GM19099 (cell line): ENCODE measurements around the gene FBXO46.

Experiments
- POLR2A ChIP-seq: IDR thresholded peaks from 3 replicates; pipeline ENCODE4 v1.6.1; 2011; ENCODE audit warnings: low read depth; ENCODE audit not compliant: insufficient read length; ENCODE audit errors: extremely low read depth

Gene FBXO46

DNA sequence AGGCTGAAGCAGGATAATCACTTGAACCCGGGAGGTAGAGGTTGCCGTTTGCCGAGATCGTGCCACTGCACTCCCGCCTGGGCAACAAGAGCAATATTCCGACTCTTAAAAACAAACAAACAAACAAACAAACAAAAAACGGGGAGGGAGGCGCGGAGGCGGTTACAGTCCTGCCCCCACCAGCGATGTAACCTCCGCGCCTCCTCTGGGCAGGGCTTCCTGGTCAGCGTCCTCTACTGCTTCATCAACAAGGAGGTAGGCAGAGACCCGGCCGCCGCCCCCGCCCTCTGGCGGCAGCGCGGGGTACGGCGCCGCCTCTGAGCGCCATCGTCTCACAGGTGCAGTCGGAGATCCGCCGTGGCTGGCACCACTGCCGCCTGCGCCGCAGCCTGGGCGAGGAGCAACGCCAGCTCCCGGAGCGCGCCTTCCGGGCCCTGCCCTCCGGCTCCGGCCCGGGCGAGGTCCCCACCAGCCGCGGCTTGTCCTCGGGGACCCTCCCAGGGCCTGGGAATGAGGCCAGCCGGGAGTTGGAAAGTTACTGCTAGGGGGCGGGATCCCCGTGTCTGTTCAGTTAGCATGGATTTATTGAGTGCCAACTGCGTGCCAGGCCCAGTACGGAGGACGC, 49.2 kb downstream of the FBXO46 start:
- TF ChIP-seq POLR2A, result no peak

DNA sequence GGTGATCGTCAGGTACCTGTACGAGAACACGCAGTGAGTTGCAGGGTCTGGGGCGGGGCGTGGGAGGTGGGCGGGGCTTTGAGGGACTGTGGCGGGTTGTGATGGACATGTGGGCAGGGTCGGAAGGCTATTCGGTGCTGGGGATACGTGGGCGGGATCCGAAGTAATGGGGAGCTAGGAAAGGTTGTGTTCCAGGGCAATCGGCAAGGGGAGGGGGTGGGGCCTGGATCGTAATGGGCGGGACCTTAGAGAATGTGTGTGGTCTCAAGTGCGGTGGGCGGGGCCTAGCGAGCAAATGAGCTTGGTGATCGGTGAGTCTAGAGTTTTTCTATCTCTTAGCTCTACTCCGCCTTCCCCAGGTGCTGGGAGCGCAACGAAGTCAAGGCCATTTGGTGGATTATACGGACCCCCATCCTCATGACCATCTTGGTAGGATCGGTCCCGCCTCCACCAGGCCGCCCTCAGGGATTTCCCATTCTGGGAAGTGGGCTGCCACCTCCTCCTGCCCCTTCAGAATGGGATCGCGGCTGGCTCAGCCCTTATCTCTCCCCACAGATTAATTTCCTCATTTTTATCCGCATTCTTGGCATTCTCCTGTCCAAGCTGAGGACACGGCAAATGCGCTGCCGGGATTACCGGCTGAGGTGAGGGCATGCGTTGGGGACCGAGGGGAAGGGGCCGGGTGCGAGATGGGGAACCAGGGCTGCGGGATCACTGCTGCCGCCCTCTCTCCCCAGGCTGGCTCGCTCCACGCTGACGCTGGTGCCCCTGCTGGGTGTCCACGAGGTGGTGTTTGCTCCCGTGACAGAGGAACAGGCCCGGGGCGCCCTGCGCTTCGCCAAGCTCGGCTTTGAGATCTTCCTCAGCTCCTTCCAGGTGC, 53.1 kb downstream of the FBXO46 start:
- no peak for TF ChIP-seq POLR2A

DNA sequence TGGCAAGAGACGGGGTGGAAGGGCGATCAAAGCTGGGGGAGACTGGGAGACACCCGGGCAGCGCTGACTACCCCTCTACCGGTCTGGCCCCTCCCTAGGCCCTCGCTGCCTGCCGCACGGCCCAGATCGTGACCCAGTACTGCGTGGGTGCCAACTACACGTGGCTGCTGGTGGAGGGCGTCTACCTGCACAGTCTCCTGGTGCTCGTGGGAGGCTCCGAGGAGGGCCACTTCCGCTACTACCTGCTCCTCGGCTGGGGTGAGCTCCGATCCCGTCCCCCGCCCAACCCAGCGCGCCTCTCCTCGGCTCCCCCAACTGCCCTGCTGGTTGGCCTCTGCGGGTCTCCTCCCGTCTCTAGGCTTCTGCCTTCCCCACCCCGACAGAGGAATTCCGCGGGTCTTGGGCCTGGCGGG, 53.8 kb downstream of the FBXO46 start:
- no peak for TF ChIP-seq POLR2A

DNA sequence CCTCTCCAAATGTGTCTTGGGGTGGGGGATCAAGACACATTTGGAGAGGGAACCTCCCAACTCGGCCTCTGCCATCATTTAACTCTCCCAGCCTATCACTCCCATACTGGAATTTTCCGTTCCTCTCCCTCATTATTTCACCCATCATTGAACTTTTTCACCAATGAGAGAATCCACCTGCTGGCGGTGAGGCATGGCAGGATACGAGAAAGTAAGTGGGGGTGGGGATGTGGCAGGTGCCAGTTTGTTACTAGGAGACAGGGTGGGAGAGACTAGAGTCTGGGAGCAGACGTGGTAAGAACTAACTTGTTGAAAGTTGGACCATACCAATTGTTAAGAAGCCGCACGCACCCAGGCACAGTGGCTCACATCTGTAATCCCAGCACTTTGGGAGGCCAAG, 55.8 kb downstream of the FBXO46 start:
- TF ChIP-seq POLR2A, result no peak

DNA sequence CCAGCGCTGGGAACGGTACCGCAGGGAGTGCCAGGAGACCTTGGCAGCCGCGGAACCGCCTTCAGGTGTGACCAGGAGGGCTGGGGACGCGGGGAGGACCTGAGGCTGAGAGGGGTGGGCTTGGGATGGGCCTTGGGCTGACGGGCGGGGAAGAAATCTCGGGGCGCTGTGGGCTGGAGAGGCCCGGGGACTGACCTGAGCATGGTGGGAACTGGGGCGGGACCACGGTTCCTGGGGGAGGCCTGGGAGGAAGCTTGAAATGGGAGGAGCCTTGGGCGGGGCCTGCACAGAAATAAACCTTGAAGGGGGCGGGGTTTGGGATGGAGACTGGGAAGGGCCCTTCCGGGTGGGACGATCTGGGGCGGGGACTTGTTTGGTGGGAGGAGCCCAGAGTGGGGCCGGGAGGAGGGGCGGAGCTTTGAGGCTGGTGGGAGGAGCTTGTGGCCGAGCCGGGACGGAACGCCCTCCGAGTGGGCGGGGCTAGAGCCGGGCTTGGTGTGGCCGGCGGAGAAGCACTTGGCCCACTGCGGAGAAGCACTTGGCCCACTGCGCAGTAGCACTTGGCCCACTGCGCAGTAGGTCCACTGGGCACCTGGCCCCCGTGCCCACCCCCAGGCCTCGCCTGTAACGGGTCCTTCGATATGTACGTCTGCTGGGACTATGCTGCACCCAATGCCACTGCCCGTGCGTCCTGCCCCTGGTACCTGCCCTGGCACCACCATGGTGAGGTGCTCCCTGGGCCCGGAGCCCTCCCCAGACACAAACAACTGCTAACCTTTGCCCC, 59.8 kb downstream of the FBXO46 start:
- TF ChIP-seq POLR2A, result peak; percentile 30

DNA sequence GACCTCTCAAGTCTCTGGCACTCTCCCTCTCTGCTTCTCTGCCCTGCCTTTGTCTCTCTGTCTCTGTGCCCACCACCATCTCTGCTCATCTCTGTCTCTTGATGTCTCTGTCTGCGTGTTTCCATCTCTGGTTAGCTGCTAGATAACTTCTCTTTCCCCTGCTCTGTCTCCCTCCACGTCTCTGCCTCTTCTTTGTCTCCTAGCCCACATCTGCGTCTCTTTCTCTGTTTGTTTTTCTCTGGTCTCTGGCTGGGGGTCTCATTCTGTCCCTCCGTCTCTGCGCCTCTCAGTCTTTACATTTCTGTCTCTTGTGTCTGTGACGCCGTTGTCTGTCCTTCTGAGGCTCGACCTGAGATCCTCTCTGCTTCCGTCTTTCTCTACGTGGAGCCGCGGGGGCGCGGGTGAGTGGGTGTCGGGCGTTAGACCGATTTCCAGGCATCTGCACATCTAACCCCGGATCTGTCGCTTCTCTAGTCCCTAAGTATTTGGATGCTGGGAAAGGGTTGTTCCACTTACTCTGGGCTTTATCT, 62.3 kb downstream of the FBXO46 start:
- TF ChIP-seq POLR2A, result no peak

DNA sequence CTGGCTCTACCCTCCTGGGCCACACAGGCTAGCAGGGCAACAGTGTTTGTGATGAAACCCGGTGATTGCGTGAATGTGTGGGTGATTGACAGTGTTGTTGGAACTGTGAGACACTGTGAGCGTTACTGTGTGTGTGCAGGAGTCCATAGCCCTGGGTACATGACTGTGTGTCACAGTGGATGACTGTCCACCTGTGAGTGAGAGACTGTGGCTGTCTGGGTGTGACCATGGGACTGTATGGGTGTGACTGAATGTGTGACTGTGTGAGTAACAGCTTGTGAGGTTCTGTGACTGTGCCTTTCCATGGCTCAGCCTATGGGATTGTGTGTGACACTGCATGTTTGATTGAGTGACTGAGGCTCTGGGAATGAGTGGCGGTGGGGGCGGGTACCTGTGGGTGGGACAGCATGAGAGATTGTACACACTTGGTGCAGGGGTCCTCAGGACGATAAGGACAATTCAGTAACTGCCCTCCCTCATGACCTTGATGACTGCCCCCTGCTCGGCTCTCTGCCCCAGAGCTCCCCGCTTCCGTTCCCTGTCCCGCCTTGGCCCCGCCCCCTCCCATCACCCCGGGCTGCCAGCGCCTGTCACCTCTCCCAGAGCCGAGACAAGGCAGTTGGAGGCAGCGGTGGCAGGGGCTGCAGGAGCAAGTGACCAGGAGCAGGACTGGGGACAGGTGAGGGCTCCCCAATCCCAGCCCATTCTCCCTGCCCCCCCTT, 62.9 kb downstream of the FBXO46 start, which contains the start of gene GIPR:
Gene GIPR (plus strand): TSS at position 602 of the 722 bp plus-strand sequence. CDS start 1,300 bp downstream, outside the sequence.
- peak; percentile 68 for TF ChIP-seq POLR2A

DNA sequence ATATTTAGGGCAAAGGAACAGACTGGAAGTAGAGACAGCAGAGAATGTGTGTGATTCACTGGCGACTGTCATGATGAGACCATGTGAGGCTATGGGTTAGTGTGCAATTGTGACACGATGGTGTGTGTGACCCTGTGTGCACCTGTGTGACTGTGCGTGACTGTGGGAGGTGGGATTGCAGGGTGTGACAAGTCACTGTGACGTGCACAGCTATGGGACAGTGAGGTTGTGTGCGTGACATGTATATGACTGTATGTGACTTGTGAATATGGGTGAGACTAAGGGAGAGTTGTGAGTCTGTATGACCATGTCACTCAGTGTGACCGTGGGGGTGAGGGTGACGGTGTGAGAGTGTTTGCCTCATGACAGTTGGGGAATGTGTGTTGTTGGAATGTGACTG, 66.1 kb downstream of the FBXO46 start:
- TF ChIP-seq POLR2A, result no peak

DNA sequence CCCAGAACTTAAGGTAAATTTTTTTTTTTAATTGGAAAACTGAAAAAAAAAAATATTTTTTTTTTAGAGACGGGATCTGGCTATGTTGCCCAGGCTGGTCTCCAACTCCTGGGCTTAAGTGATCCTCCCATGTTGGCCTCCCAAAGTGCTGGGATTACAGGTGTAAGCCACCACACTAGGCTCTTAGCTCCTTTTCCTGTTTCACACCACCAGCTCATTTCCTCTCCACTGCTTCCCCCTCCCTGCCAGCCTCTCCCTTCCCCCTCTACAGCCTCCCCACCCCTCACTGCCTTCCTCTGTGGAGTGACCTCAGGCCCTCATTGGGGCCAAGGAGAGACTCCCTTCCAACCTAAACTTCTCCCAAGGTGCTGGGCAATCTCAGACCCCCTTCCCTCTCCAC, 66.9 kb downstream of the FBXO46 start:
- no peak for TF ChIP-seq POLR2A

DNA sequence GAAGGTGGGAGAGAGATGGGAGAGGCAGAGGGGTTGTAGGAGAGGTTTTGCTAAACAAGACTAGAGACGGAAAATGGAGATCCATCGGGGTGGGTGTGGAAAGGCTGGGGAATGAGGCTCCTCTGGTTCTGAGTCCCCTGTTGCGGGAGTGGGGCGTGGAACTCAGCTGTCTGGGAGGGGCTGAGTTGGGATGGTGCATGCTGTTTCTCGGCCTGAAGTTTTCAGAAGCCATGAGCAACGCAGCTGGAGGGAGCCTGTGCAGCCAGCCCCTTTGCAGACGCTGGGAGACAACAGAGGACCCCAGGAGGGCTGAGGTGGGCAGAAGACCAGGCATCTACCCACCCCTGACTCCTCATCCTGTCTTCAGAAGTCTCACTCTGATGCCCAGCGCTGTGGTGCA, 70.1 kb downstream of the FBXO46 start:
- TF ChIP-seq POLR2A, result no peak
